Transverse colon (tissue), 4 donors: ENCODE measurements around the gene GAP43.

Experiments used
- CTCF ChIP-seq, 5 experiments: fragments of 200-600 bp in 3 of 5; fragments of 450-650 bp in 2 of 5; sonication (generic) in 3 of 5; IDR thresholded peaks; 1 replicate in 2 of 5; 2 replicates in 3 of 5; pipeline ENCODE4 v1.5.1; 2016 to 2017; ENCODE audit warnings: antibody characterized with exemption in 5 of 5, inconsistent platforms in 3 of 5, mild to moderate bottlenecking in 2 of 5, moderate library complexity in 1 of 5
- EP300 ChIP-seq: sonication (generic); formaldehyde crosslinking; IDR thresholded peaks from one replicate; pipeline ENCODE4 v1.6.1; 2017; ENCODE audit warnings: antibody characterized with exemption, low read depth
- POLR2AphosphoS5 ChIP-seq, 3 donors: sonication (generic); formaldehyde crosslinking; IDR thresholded peaks; one replicate each; pipeline ENCODE4 v1.6.1; 2016; ENCODE audit warnings: antibody characterized with exemption in 3 of 3

GRCh38 chr3:115578331-115578730, 45.0 kb upstream of the GAP43 start:
- no peak for TF ChIP-seq CTCF (IDR thresholded peaks at IDR 0.05)
- no peak for TF ChIP-seq POLR2AphosphoS5 (IDR thresholded peaks at IDR 0.05)
- no peak for TF ChIP-seq EP300
